Measurements from ENCODE around the gene ACSS3.

Gene ACSS3

DNA sequence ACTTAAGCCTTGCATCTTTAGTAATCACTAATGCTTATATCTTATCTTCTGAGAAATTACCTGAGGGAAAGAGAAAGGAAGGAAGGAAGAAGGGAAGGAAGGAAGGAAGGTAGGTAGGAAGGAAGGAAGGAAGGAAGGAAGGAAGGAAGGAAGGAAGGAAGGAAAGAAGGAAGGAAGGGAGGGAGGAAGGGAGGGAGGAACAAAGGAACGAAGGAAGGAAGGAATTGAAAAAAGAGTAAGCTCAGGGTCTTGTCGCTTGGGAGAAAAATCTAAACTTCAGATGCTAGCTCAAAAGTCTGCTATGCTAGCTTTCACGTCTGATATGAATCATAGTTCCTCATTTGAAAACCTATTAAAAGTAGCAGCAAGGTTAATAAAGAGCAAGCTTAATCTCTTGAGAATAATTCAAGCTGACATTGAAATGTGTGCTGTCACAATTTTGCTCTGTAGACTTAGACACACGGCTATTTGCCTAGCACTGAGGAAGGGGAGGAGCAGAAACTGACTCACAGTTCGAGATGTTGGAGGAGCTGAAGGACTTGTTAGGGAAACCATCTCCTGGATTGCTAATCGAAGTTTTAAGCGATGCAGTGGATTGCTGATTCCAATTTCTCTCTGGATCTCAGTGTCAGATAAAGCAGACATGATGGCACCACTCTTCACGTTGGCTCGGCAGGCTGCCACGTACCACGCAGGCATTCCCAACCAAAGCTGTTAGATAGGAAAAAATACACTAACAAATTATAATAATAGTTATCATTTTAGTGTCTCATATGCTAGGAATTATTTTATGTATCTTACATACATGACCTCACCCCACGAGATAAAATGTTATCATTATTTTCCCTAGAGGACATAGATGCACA, 216.7 kb downstream of the ACSS3 start:
- Mint-ChIP-seq H3K4me1 (no peaks in the 10 kb centered on the region), H3K9me3 (peaks cover 1% of the 10 kb centered on the region), H3K36me3 (no peaks in the 10 kb centered on the region), H3K27me3 (no peaks in the 10 kb centered on the region), H3K4me3 (no peak overlapping the region), H3K27ac (no peak overlapping the region)
- DNase-seq (ENCODE audit: low spot score in 2 of 2) (no peak), ATAC-seq (ENCODE audit: low read depth) (no peak)

DNA sequence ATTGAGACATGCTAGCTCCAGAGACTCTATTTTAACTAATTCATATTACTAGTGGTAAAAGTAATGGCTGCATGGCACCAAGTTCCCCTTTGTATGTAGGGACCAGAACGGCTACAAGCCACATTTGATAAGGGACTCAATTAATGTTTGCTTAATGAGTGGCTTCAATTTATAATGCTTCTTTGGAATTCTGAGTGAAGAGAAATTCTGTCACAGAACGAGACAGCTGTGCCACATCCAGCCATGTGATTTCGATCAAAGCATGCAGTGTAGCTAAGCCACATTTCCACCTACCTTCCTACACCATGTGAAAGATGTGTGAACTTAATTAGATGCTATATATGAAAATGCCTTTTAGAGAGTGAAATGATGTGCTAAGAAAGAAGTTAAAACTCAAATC, 217.4 kb downstream of the ACSS3 start:
- Mint-ChIP-seq H3K27me3 (no peaks in the 10 kb centered on the region), H3K4me3 (no peak overlapping the region), H3K4me1 (no peaks in the 10 kb centered on the region), H3K36me3 (no peaks in the 10 kb centered on the region), H3K27ac (no peak overlapping the region), H3K9me3 (peaks cover 1% of the 10 kb centered on the region)
- no peak for DNase-seq (ENCODE audit: low spot score in 2 of 2)
- no peak for ATAC-seq (ENCODE audit: low read depth)

DNA sequence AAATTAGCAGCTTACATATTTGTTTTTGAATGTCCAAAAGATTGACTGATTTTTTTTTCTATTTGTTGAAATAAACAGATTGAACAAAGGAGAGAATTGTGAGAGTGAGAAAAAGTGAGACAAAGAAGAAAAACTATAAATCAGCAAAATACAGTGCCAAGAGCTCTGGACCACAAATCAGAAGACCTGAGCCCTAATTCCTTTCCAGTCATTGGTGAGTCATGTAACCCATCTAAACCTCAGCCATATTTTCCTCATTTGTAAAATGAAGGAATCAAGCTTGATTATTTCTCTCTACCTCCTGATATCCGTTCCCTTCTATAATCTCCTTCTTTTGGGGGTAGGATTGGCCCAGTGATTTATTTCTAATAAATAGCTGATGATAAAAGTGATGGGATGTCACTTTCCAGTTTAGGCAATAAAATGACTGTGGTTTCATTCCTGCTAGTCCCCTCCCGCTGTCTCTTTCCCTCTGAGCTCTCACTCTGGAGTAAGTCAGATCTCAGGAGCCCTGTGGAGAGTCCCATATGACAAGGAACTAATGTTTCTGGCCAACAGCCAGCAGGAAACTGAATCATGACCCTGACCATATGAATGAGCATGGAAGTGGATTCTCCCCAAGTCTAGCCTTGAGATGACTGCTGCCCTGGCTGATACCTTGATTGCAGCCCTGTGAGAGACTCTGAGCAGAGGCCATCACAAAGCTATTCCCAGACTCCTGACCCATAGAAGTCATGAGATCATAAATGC, 218.9 kb downstream of the ACSS3 start:
- Mint-ChIP-seq H3K9me3 (peaks cover 1% of the 10 kb centered on the region), H3K27ac (no peak overlapping the region), H3K4me3 (no peak overlapping the region), H3K4me1 (no peaks in the 10 kb centered on the region), H3K36me3 (no peaks in the 10 kb centered on the region), H3K27me3 (no peaks in the 10 kb centered on the region)
- DNase-seq (ENCODE audit: low spot score in 2 of 2) (no peak), ATAC-seq (ENCODE audit: low read depth) (no peak)

DNA sequence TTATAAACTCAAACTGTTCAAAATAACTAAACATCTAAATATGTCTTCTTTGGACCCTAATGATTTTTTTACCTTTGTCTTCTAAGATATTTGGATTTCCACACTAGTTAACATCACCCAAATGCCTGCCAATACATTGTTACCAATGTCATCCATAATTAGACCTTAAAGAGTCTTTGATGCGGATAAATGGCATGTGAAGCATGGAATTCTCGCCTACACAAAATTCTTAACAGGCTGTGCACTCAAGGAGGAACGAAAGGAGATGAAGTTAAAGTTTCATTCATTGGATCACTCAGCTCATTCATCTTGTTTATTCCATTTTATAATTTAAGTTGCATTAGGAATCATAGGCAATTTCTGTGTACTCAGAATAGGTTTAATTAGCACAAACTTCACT, 219.7 kb downstream of the ACSS3 start:
- DNase-seq (ENCODE audit: low spot score in 2 of 2), result no peak
- no peak overlapping the region for H3K27ac Mint-ChIP-seq
- no peaks in the 10 kb centered on the region for H3K4me1 Mint-ChIP-seq
- no peak overlapping the region for H3K4me3 Mint-ChIP-seq
- no peak for ATAC-seq (ENCODE audit: low read depth)
- no peaks in the 10 kb centered on the region for H3K27me3 Mint-ChIP-seq
- H3K9me3 Mint-ChIP-seq, result peaks cover 1% of the 10 kb centered on the region
- no peaks in the 10 kb centered on the region for H3K36me3 Mint-ChIP-seq

DNA sequence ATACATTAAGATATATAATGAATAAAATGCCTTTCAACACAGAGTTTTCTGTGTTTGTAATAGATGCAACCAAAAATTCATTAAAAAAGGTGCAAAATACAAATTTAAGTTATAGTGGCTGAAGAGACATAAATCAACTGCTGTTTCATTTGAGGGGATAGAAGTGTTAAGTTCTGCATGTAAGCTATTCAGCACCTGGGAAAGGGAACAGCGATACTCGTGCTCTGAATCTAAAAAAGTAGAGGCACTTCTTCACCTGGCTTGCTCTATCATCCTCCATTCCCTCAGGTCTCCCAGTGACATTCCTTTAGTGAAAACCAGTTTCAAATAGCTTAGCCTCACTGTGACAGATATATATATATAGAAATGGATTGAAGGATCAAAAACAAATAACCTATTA, 222.6 kb downstream of the ACSS3 start:
- Mint-ChIP-seq H3K27ac (no peak overlapping the region), H3K9me3 (peaks cover under 1% of the 10 kb centered on the region), H3K27me3 (no peaks in the 10 kb centered on the region), H3K4me1 (no peaks in the 10 kb centered on the region), H3K36me3 (no peaks in the 10 kb centered on the region), H3K4me3 (no peak overlapping the region)
- no peak for DNase-seq (ENCODE audit: low spot score in 2 of 2)
- ATAC-seq (ENCODE audit: low read depth), result no peak

DNA sequence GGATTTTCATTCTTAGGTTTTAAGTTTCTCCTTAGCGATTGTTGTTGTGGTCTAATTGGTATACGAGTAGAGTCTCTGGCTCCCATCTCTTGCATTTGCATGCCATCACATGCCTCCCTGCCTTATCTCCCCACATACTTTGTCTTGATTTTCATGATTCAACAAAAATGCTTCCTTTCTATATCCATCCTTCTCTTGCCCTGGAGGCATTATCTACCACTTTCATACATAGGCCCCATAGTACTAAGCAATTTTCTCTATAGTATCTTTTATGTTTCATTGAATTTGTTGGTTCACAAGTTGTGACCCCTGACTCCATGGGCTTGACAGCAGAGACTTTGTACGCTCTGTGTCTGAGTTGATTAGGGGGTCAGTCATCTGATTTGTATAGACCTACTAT, 226.1 kb downstream of the ACSS3 start:
- ATAC-seq (ENCODE audit: low read depth) (no peak), DNase-seq (ENCODE audit: low spot score in 2 of 2) (no peak)
- no peaks in the 10 kb centered on the region for H3K36me3 Mint-ChIP-seq
- no peaks in the 10 kb centered on the region for H3K4me1 Mint-ChIP-seq
- peaks cover 5% of the 10 kb centered on the region for H3K9me3 Mint-ChIP-seq
- no peak overlapping the region for H3K4me3 Mint-ChIP-seq
- no peaks in the 10 kb centered on the region for H3K27me3 Mint-ChIP-seq
- H3K27ac Mint-ChIP-seq, result no peak overlapping the region
